A673 (cell line): Measurements from ENCODE around the gene GNG3. TPM values are rescaled to one million over a fixed set of nuclear protein-coding genes. Genes with fewer than 3 reads are reported as not detected.

Experiments
- BruUV-seq: library from RNA; stranded (reverse); fragments of 400-500 nt; replicated peaks from 2 replicates; lab custom pipeline; 2021; lab: Mats Ljungman, UMichigan
- CTCF ChIA-PET: fragments of 300-600 bp; sonication (Branson Sonifier 250); formaldehyde crosslinking; loops from one replicate; lab custom pipeline; 2022; ENCODE audit warnings: antibody characterized with exemption; lab: Charles Lee
- POLR2A ChIA-PET: fragments of 300-600 bp; sonication (Branson Sonifier 250); formaldehyde crosslinking; loops from one replicate; lab custom pipeline; 2022; ENCODE audit warnings: antibody characterized with exemption; ENCODE audit not compliant: low non-redundant PET; lab: Charles Lee
- DNase-seq: peaks from one replicate; pipeline ENCODE4 v3.0.0-alpha.2; 2015; ENCODE audit warnings: low spot score
- H3K27ac ChIP-seq: fragments of 200-600 bp; sonication (generic); 2 replicates; pipeline ENCODE4 v1.5.1; 2016; ENCODE audit warnings: mixed run types, low read depth, mild to moderate bottlenecking, mixed read lengths, antibody characterized with exemption, low read length; ENCODE audit not compliant: poor library complexity, severe bottlenecking
- H3K27me3 ChIP-seq: fragments of 200-600 bp; sonication (generic); replicated peaks from 2 replicates; pipeline ENCODE4 v1.6.1; 2017; ENCODE audit warnings: mixed run types, low read depth, mild to moderate bottlenecking, mixed read lengths, antibody characterized with exemption, low read length; ENCODE audit not compliant: insufficient read depth, poor library complexity
- H3K36me3 ChIP-seq: fragments of 200-600 bp; sonication (generic); 2 replicates; pipeline ENCODE4 v1.6.1; 2016; ENCODE audit warnings: mixed run types, mild to moderate bottlenecking, mixed read lengths, antibody characterized with exemption, low read length; ENCODE audit not compliant: insufficient read depth, poor library complexity, severe bottlenecking
- H3K4me1 ChIP-seq: fragments of 200-600 bp; sonication (generic); 2 replicates; pipeline ENCODE4 v1.6.1; 2017; ENCODE audit warnings: mixed run types, mild to moderate bottlenecking, mixed read lengths, antibody characterized with exemption, low read length; ENCODE audit not compliant: insufficient read depth, poor library complexity, severe bottlenecking
- H3K4me3 ChIP-seq: fragments of 200-600 bp; sonication (generic); 2 replicates; pipeline ENCODE4 v1.5.1; 2016; ENCODE audit warnings: low read depth, mixed run types, mild to moderate bottlenecking, mixed read lengths, low read length; ENCODE audit not compliant: poor library complexity, severe bottlenecking
- H3K9me3 ChIP-seq: fragments of 200-600 bp; sonication (generic); 2 replicates; pipeline ENCODE4 v1.6.1; 2016; ENCODE audit warnings: mixed run types, low read depth, mild to moderate bottlenecking, mixed read lengths, antibody characterized with exemption, low read length; ENCODE audit not compliant: poor library complexity, severe bottlenecking
- EZH2 ChIP-seq: fragments of 200-600 bp; sonication (generic); IDR thresholded peaks from 2 replicates; pipeline ENCODE4 v1.6.1; 2017; ENCODE audit warnings: borderline replicate concordance, low read depth, mild to moderate bottlenecking, mixed read lengths, antibody characterized with exemption, low read length; ENCODE audit not compliant: poor library complexity, severe bottlenecking
- intact Hi-C: fragments of 100-400 bp; cut with micrococcal nuclease; formaldehyde crosslinking; loops from one replicate; pipeline ENCODE4 v1.10.0; 2022; ENCODE audit not compliant: unreplicated experiment
- total RNA-seq: library from RNA; stranded (reverse); gene quantifications from 2 replicates; pipeline ENCODE4 v1.2.3, GENCODE V29; 2021
- TF ChIP-seq, protein P1 (sequence below): fragments of 300-800, 200-600 bp; sonication (generic); conservative IDR thresholded peaks from 2 replicates; pipeline ENCODE4 v1.5.1; 2017; ENCODE audit warnings: low read depth, mild to moderate bottlenecking, antibody characterized with exemption, low read length, moderate library complexity, mixed read lengths

The GNG3 gene
- total RNA-seq, 1 experiment from 2014 or later, result 0.45 TPM

DNA sequence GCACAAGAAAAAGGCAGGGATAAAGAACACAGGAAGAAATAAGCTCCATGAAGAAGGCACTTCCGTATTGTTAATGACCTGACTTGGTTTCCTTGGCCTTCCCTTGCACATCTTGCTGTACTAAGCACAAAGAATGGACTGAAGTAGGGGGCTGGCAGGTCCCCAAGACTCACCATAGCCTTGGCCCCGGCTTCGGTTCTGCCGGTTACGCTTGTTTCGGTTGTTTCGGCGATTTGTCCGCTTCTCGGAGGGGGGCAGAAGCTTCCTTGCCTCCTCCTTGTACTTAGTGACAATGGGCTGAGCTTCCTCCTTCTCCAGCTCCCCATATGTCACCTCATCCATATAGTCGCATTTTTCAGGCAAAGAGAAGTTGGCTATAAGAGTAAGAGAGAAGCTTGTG, 9.3 kb downstream of the GNG3 start:
- intact Hi-C loops, result no loop called here
- peaks cover 4% of the 10 kb centered on the region for H3K4me1 ChIP-seq
- ChIA-PET POLR2A (interaction anchor here (0.6 to 0.7 kb wide), 2 partner anchors 44 to 139 kb away, joined by 6 to 8 read pairs; no protein-coding TSS in a partner anchor), CTCF (no interaction called here)
- no peak overlapping the region for H3K4me3 ChIP-seq
- H3K27ac ChIP-seq, result peak overlapping the region; percentile 2
- TF ChIP-seq, protein P1, sequence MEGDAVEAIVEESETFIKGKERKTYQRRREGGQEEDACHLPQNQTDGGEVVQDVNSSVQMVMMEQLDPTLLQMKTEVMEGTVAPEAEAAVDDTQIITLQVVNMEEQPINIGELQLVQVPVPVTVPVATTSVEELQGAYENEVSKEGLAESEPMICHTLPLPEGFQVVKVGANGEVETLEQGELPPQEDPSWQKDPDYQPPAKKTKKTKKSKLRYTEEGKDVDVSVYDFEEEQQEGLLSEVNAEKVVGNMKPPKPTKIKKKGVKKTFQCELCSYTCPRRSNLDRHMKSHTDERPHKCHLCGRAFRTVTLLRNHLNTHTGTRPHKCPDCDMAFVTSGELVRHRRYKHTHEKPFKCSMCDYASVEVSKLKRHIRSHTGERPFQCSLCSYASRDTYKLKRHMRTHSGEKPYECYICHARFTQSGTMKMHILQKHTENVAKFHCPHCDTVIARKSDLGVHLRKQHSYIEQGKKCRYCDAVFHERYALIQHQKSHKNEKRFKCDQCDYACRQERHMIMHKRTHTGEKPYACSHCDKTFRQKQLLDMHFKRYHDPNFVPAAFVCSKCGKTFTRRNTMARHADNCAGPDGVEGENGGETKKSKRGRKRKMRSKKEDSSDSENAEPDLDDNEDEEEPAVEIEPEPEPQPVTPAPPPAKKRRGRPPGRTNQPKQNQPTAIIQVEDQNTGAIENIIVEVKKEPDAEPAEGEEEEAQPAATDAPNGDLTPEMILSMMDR, result no peak
- no peak for TF ChIP-seq EZH2
- H3K9me3 ChIP-seq, result no peaks in the 10 kb centered on the region
- no peak for DNase-seq
- BruUV-seq, result no TSS peak
- H3K36me3 ChIP-seq, result peaks cover 96% of the 10 kb centered on the region
- H3K27me3 ChIP-seq, result no peaks in the 10 kb centered on the region

DNA sequence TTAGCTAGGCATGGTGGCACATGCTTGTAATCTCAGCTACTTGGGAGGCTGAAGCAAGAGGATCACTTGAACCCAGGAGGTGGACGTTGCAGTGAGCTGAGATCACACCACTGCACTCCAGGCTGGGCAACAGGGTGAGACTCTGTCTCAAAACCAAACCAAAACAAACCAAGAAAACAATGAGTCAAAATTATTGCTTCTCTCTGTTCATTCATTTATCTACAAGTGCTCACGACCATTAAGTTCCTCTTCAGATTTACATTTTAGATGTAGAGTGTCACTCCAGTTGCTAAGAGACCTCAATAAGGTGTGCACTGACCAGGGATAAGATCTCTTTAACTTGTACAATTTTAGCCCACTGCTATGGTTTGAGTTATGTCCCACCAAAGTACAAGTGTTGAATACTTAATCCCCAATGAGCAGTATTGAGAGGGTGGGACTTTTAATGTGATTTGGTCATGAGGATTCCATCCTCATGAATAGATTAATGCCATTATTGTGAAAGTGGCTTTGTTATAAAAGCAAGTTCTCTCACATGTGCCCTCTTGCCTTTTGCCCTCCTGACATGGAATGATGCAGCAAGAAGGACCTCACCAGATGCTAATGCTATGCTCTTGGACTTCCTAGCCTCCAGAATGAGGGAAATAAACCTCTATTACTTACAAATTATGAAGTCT, 12.0 kb downstream of the GNG3 start:
- peak; percentile 57 for DNase-seq
- Histone ChIP-seq H3K36me3 (peaks cover 97% of the 10 kb centered on the region), H3K4me1 (peaks cover 4% of the 10 kb centered on the region), H3K27me3 (no peaks in the 10 kb centered on the region), H3K27ac (no peak overlapping the region), H3K9me3 (no peaks in the 10 kb centered on the region), H3K4me3 (no peak overlapping the region)
- ChIA-PET POLR2A (interaction anchor here (0.7 kb wide), 1 partner anchor 8 kb away, joined by 3 read pairs; the partner anchor contains the start of gene HNRNPUL2), CTCF (no interaction called here)
- no TSS peak for BruUV-seq
- intact Hi-C loops, result no loop called here
- TF ChIP-seq EZH2, result no peak
- TF ChIP-seq, protein P1, result no peak

DNA sequence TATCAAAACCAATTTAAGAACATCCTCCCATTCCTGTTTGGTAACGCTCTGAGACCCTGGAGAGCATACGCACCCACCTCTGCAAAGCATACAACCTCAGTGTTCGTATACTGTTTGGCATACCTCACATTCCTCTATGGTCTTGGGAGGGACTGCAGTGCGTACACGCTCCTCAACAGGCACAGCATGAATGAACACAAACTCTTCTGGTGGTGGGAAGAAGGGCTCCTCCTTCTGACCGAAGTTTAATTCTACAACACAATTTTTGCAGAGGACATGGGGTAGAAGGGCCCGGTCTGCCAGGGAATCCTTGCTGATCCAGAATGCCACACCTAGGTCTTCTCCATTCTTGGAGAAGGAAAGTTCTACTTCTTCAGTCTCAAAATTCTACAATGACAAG, 14.5 kb downstream of the GNG3 start:
- H3K27me3 ChIP-seq, result no peaks in the 10 kb centered on the region
- TF ChIP-seq, protein P1, result peak; percentile 50
- no peak for TF ChIP-seq EZH2
- H3K4me1 ChIP-seq, result peaks cover 8% of the 10 kb centered on the region
- ChIA-PET POLR2A (no interaction called here), CTCF (no interaction called here)
- peak overlapping the region; percentile 10 for H3K27ac ChIP-seq
- BruUV-seq, result TSS peak; percentile 68
- no peaks in the 10 kb centered on the region for H3K9me3 ChIP-seq
- DNase-seq, result peak; percentile 84
- H3K36me3 ChIP-seq, result peaks cover 82% of the 10 kb centered on the region
- intact Hi-C loops, result no loop called here
- no peak overlapping the region for H3K4me3 ChIP-seq
